GM12875 (cell line): Measurements from ENCODE around the gene IL13RA1.
A peak's percentile ranks its signal among the peaks of the same experiment; 100 is the strongest.
"Not testable (repeated sequence)": the region's sequence is repeated elsewhere in the genome, so short reads cannot be mapped to it uniquely, and the experiment has no call there.

Experiments
- H3K4me3 ChIP-seq: one replicate; pipeline ENCODE4 v1.5.1; 2011; ENCODE audit warnings: low read depth, low read length, control low read depth
- TF ChIP-seq, protein P1 (sequence below): IDR thresholded peaks from 2 replicates; pipeline ENCODE4 v1.5.1; 2011; ENCODE audit warnings: low read depth, mild to moderate bottlenecking, control low read depth, inconsistent platforms, low read length, moderate library complexity, borderline replicate concordance; ENCODE audit not compliant: insufficient read depth

IL13RA1 gene

DNA sequence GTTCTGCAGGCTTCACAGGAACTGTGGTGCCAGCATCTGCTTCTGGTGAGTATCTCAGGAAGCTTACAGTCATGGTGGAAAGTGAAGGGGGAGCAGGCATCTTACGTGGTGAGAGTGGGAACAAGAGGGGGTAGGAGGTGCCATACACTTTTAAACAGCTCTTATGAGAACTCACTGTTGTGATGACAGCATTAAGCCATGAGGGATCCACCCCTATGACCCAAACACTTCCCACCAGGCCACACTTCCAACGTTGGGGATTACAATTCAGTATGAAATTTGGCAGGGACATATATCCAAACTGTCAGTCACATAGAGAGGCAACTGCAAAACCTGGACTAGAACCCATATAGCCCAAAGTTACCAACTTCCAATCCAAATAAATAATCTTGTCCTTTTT lies 53.1 kb downstream of the IL13RA1 start:
- H3K4me3 ChIP-seq, result no peak overlapping the region
- TF ChIP-seq, protein P1, sequence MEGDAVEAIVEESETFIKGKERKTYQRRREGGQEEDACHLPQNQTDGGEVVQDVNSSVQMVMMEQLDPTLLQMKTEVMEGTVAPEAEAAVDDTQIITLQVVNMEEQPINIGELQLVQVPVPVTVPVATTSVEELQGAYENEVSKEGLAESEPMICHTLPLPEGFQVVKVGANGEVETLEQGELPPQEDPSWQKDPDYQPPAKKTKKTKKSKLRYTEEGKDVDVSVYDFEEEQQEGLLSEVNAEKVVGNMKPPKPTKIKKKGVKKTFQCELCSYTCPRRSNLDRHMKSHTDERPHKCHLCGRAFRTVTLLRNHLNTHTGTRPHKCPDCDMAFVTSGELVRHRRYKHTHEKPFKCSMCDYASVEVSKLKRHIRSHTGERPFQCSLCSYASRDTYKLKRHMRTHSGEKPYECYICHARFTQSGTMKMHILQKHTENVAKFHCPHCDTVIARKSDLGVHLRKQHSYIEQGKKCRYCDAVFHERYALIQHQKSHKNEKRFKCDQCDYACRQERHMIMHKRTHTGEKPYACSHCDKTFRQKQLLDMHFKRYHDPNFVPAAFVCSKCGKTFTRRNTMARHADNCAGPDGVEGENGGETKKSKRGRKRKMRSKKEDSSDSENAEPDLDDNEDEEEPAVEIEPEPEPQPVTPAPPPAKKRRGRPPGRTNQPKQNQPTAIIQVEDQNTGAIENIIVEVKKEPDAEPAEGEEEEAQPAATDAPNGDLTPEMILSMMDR, result no peak

DNA sequence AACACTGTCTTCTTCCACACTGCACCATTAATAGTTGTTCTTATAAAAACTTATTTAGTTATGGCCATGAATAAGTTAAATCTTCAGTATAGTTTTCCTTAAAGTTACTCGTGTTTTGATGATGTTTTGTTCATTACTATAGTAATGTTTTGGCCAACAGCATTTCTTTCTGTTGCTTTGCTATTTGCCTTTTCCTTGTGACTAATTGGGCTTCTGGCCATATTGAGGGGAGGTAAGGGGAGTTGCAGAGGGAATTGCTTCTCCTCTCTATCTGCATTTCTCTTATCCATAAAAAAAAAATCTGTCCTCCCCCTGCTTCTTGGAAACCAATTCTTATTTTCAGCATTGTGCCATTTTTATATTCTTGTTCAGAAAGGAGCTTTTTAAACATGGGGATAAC lies 53.5 kb downstream of the IL13RA1 start:
- TF ChIP-seq, protein P1, result no peak

DNA sequence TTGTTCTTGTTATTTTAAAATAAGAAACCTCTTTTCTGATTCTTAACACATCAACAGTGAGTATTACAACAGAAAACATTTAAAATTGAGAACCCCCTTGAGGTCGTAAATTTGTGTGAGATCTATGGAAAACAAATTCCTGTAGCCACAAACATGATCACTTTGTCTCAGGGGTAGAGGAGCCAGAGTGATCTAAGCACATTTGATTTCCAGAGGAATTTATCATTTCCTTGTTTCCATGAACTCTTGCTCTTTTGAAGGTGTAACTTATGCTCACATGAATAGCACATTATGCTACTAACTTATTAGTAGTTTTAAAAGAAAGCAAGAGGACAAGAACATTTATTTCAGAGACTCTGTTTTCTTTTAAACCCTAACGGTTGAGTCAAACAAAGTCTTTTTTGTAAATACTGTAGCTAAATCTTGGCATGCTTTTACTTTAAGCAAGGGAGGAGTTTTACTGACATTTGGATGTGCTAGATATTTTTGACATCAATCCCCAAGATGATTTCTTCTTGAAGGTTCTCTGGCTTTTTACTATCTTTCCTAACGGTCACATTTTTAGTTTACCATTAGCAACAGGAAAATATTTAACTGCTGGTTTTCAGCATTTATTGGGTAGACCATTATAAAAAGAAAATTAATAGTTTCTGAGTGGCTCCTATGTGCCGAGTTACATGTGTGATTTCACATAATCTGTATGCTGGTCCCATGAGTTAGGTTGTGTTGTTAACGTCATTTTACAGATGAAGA lies 68.3 kb downstream of the IL13RA1 start:
- TF ChIP-seq, protein P1, result no peak
- no peak overlapping the region for H3K4me3 ChIP-seq

More for the DNA sequence above, 53.5 kb downstream of the IL13RA1 start:
- H3K4me3 ChIP-seq, result no peak overlapping the region

DNA sequence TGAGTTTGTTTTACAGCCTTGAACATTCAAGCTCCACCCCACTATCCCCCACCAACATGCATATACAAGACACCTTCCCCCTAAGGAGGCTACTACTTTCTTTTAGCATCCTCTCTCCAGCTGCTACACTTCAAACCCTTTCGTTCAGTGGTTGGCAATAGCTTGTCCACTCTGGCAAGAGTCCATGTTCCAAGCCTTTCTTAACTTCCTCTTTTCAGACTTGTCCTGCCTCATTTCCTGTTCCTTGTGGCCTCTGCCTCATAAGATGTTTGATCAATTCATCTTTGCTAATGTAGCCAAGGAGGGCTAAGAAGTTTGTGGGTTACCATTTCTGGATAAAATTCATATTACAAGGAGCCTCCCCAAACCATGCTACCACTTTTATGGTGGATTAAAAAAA lies 75.5 kb downstream of the IL13RA1 start:
- TF ChIP-seq, protein P1, result no peak
- no peak overlapping the region for H3K4me3 ChIP-seq

DNA sequence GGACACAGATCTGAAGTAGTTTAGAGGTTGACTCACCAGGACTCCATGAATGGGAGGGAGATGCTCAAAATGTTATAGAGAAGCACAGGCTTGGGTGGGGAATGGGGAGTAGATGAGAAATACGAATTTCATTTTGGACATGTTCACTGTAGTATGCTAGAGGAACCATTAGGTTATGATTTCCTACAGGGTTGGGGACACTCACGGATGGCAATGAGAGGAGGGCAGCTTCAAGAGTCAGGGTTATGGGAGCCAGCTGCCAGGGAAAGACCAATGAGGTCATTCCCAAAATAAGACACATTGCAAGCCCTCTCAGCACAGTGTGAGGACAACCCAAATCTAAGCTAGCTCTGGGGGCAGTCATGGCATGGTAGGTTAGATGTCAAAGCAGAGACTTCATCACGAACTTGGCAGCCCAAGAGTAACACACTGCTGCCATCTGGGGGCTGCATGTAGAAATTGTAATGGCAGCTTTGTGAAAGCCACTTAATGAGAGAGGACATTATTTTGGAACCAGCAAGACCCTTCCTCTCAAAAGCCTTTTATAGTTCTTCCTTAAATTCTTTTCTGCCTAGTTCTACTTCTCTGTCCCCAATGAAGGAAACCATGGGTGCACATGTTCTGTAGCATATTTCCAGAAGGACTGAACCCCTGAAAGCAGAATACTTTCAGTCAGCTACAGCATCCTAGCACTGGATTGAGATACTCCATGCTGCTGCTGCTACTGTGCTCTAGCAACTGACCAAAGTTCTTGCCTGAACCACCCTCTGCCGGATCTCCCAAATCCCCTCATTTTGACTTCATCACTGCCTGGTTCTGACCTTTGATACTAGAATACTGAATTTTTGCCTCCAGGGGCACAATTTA lies 80.0 kb downstream of the IL13RA1 start:
- TF ChIP-seq, protein P1, result peak; percentile 60
- no peak overlapping the region for H3K4me3 ChIP-seq

DNA sequence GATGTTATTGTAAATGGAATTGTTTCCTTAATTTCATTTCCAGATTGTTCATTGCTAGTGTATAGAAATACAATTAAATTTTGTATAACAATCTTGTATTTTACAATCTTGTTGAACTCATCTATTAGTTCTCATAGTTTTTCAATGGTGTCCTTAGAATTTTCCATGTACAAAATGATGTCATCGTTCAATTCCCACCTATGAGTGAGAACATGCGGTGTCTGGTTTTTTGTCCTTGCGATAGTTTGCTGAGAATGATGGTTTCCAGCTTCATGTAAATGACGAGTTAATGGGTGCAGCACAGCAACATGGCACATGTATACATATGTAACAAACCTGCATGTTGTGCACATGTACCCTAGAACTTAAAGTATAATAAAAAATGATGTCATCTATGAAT lies 89.9 kb downstream of the IL13RA1 start:
- not testable (repeated sequence) for H3K4me3 ChIP-seq

DNA sequence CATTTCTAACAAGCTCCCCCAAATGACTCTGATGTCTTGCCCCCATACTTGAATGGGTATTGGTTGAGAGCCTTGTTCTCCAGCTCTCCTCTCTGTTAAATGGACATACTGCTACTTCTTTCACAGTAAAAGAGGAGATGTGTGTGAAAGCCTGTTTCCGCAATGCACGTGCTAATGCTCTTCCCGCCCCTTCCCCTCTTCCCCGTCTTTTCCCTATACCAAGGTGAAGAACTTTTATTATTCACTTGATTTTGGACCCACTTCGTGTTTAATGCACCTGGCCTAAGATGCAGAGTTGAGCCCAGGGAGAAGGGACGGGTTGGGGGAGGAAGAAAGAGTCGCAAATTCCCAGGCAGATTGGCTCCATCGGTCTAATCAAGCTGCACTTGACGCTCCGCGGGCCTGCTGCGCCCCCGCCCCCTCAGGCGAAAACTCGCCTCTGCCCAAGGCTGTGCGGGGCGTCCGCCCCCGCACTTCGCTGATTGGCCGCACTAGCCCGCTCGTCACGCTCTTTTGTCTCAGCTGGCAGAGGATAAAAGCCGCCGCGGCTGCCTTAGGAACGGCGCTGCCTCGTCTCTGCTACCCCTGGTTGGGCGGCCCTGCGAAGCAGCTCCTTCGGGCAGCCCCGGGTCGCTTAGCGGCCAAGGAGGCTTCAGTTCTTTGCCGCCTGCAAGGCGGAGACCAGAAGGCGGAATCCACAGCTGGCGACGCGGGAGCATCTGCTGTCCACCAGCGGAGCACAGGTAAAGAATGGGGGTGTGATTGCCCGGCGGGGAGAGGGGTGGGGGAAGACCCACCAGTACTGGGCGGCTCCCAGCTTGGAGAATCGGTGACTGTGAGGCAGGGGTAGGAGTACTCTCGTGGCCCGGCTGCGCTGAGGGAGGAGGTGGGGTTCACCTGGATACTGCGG lies 96.1 kb downstream of the IL13RA1 start, which contains the start of gene ZCCHC12:
ZCCHC12 (plus strand) TSS at position 562 of the 910 bp plus-strand sequence. CDS start 1,421 bp downstream, outside the sequence.
- TF ChIP-seq, protein P1, result no peak
- H3K4me3 ChIP-seq, result no peak within 1 kb of the TSS
